HG02678 (cell line): ENCODE measurements around the gene BCLAF1.

Experiments
- ATAC-seq: cut with Tn5 transposase; IDR thresholded peaks from one replicate; pipeline ENCODE4 v1.9.1; 2021; ENCODE audit warnings: mild to moderate bottlenecking, moderate library complexity; ENCODE audit not compliant: unreplicated experiment

BCLAF1 gene

DNA sequence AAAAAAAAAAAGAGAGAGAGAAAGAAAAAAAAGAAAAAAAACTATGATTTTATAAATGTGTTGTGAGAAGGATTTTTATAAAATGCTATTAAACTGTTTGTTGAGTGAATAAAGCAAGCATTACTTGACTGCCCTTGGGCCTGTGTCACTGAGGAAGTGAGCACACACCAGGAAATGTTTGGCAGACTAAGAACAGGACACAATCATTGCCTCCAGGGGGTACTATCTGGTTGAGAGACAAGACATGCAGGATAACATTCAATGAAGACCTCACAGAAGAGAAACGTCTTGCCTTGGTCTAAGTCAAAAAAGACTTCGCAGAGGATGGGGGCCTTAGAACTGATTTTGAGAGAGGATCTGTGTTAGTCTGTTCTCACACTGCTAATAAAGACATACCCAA is 80.2 kb downstream of the BCLAF1 start:
- no peak for ATAC-seq

DNA sequence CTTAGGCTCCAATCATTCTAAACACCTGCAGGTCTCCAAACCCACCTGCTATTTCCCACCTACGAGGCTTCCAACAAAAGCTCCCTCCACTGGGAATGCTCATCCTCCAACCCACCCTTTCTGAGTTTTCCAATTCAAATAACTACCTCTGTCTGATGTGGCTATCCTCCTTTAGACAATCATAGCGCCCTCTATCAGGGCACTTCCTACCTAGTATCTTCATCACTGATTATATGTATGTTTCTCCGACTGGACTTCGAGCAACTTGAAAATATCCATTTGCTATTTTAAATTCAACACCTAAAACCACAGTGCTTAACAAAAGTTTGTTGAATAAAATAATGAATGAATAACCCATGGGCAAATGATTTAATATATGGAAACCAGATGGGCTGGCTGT is 80.9 kb downstream of the BCLAF1 start:
- ATAC-seq, result no peak
